ENCODE results near the gene UNG.
A peak's percentile ranks its signal among the peaks of the same experiment; 100 is the strongest.

Gene UNG

GRCh38 chr12:109097140-109097434 is 310 bp upstream of the UNG start:
- peaks cover 28% of the 10 kb centered on the region for H4K20me1 ChIP-seq (ENCODE audit: insufficient read depth, low read length)
- no peaks in the 10 kb centered on the region for H3K27me3 ChIP-seq (ENCODE audit: insufficient read depth, low read length, poor library complexity)
- ATAC-seq (ENCODE audit: insufficient read depth, low read depth) (no peak), DNase-seq (no peak)
- H3K4me1 ChIP-seq (ENCODE audit: insufficient read depth, low read length) = peaks cover 53% of the 10 kb centered on the region
- peak overlapping the region; percentile 94 for H2AFZ ChIP-seq (ENCODE audit: low read depth, low read length)
- peaks cover 39% of the 10 kb centered on the region for H3K36me3 ChIP-seq (ENCODE audit: insufficient read depth, low read length)
- no peaks in the 10 kb centered on the region for H3K9me3 ChIP-seq (ENCODE audit: insufficient read depth, low read length, severe bottlenecking)
- H3K9ac ChIP-seq (ENCODE audit: low read depth, low read length) = peak overlapping the region; percentile 80
- peaks cover 48% of the 10 kb centered on the region for H3K79me2 ChIP-seq (ENCODE audit: insufficient read depth, low read length)
- TF ChIP-seq CTCF (IDR thresholded peaks at IDR 0.05; ENCODE audit: borderline replicate concordance, extremely low read depth, low read length, poor library complexity, severe bottlenecking) = no peak
- H3K4me3 ChIP-seq (ENCODE audit: low read depth in 1 of 2, low read length in 2 of 2) = peak overlapping the region; percentile 68 to 82; a peak in 3 of 4 replicates
- peak overlapping the region; percentile 84 for H3K27ac ChIP-seq (ENCODE audit: low read length)
- peak overlapping the region; percentile 93 for H3K4me2 ChIP-seq (ENCODE audit: insufficient read depth, low read length)

- Histone ChIP-seq H3K4me3 (ENCODE audit: low read depth in 1 of 2, low read length in 2 of 2) (peak overlapping the region; percentile 68 to 70; a peak in 3 of 4 replicates), H3K36me3 (ENCODE audit: insufficient read depth, low read length) (peaks cover 45% of the 10 kb centered on the region), H3K9me3 (ENCODE audit: insufficient read depth, low read length, severe bottlenecking) (no peaks in the 10 kb centered on the region), H3K27me3 (ENCODE audit: insufficient read depth, low read length, poor library complexity) (no peaks in the 10 kb centered on the region), H3K9ac (ENCODE audit: low read depth, low read length) (peak overlapping the region; percentile 80), H3K4me2 (ENCODE audit: insufficient read depth, low read length) (peak overlapping the region; percentile 93), H3K79me2 (ENCODE audit: insufficient read depth, low read length) (peaks cover 38% of the 10 kb centered on the region), H3K27ac (ENCODE audit: low read length) (peak overlapping the region; percentile 47), H4K20me1 (ENCODE audit: insufficient read depth, low read length) (peaks cover 34% of the 10 kb centered on the region), H2AFZ (ENCODE audit: low read depth, low read length) (peak overlapping the region; percentile 69), H3K4me1 (ENCODE audit: insufficient read depth, low read length) (peaks cover 42% of the 10 kb centered on the region)
- TF ChIP-seq EZH2 (IDR thresholded peaks at IDR 0.05; ENCODE audit: borderline replicate concordance, low read depth, low read length, severe bottlenecking) (no peak), CTCF (IDR thresholded peaks at IDR 0.05; ENCODE audit: borderline replicate concordance, extremely low read depth, low read length, poor library complexity, severe bottlenecking) (no peak)
- DNase-seq (no peak), ATAC-seq (ENCODE audit: insufficient read depth, low read depth) (peak; percentile 2; the same call in 1 of the 3 replicates)
Observed at GRCh38 chr12:109098183-109098604, 797 bp downstream of the UNG start.

- peak overlapping the region; percentile 47 for H3K27ac ChIP-seq (ENCODE audit: low read length)
Observed at GRCh38 chr12:109098651-109099050, 1.3 kb downstream of the UNG start.

More at GRCh38 chr12:109098651-109099050, 1.3 kb downstream of the UNG start:
- DNase-seq (no peak), ATAC-seq (ENCODE audit: insufficient read depth, low read depth) (no peak)
- Histone ChIP-seq H3K9ac (ENCODE audit: low read depth, low read length) (peak overlapping the region; percentile 80), H3K36me3 (ENCODE audit: insufficient read depth, low read length) (peaks cover 50% of the 10 kb centered on the region), H3K4me2 (ENCODE audit: insufficient read depth, low read length) (peak overlapping the region; percentile 93), H3K4me3 (ENCODE audit: low read depth in 1 of 2, low read length in 2 of 2) (peak overlapping the region; percentile 68 to 70; a peak in 3 of 4 replicates), H3K27me3 (ENCODE audit: insufficient read depth, low read length, poor library complexity) (no peaks in the 10 kb centered on the region), H3K9me3 (ENCODE audit: insufficient read depth, low read length, severe bottlenecking) (no peaks in the 10 kb centered on the region), H3K4me1 (ENCODE audit: insufficient read depth, low read length) (peaks cover 39% of the 10 kb centered on the region), H2AFZ (ENCODE audit: low read depth, low read length) (peak overlapping the region; percentile 69), H3K79me2 (ENCODE audit: insufficient read depth, low read length) (peaks cover 38% of the 10 kb centered on the region), H4K20me1 (ENCODE audit: insufficient read depth, low read length) (peaks cover 36% of the 10 kb centered on the region)
- TF ChIP-seq CTCF (IDR thresholded peaks at IDR 0.05; ENCODE audit: borderline replicate concordance, extremely low read depth, low read length, poor library complexity, severe bottlenecking) (no peak), EZH2 (IDR thresholded peaks at IDR 0.05; ENCODE audit: borderline replicate concordance, low read depth, low read length, severe bottlenecking) (no peak)

Data from DND-41 (cell line).